VCaP (cell line): Measurements from ENCODE around the gene CYP2A13.

ENCODE experiments used
- H3K27ac ChIP-seq: fragments of 450-650 bp; 2 replicates; pipeline ENCODE4 v1.5.1; 2017
- TF ChIP-seq, protein P1 (sequence below): fragments of 450-650 bp; conservative IDR thresholded peaks from 2 replicates; pipeline ENCODE4 v1.5.1; 2017; ENCODE audit warnings: mild to moderate bottlenecking, moderate library complexity

The CYP2A13 gene

DNA sequence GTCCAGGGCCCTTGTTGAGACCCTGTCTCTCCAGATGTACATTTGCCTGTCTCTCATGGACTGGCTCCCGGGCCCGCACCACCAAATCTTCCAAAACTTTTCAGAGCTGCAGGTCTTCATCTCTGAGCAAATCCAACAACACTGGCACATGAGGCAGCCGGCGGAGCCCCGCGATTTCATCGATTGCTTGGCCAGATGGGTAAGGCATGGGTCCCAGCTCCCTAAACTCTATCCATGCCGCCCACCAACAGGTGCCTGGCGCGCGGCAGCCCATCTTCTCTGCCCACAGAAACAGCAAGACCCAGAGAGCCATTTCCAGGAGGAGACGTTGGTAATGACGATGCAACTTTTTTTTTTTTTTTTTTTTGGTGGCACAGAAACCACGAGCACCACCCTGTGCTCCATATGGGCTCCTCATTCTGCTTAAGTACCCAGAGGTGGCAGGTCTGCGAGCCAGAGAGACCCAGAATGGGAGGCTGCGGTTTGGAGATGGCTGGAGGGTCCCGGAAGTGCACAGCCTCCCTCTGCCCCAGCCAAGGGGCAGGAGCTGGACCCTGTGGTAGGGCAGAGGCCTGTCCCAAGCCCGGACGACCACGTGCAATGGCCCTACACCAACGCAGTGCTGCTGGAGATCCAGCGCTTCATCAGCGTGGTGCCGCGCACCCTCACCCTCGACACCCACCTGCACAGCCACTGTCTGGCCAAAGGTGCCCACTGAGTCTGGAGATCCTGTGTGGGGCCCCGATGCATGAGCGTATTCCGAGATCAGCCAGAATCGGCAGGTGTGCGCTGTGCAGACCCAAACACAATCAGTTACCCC lies 48.6 kb downstream of the CYP2A13 start:
- no peak overlapping the region for H3K27ac ChIP-seq
- TF ChIP-seq, protein P1, sequence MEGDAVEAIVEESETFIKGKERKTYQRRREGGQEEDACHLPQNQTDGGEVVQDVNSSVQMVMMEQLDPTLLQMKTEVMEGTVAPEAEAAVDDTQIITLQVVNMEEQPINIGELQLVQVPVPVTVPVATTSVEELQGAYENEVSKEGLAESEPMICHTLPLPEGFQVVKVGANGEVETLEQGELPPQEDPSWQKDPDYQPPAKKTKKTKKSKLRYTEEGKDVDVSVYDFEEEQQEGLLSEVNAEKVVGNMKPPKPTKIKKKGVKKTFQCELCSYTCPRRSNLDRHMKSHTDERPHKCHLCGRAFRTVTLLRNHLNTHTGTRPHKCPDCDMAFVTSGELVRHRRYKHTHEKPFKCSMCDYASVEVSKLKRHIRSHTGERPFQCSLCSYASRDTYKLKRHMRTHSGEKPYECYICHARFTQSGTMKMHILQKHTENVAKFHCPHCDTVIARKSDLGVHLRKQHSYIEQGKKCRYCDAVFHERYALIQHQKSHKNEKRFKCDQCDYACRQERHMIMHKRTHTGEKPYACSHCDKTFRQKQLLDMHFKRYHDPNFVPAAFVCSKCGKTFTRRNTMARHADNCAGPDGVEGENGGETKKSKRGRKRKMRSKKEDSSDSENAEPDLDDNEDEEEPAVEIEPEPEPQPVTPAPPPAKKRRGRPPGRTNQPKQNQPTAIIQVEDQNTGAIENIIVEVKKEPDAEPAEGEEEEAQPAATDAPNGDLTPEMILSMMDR: no peak

DNA sequence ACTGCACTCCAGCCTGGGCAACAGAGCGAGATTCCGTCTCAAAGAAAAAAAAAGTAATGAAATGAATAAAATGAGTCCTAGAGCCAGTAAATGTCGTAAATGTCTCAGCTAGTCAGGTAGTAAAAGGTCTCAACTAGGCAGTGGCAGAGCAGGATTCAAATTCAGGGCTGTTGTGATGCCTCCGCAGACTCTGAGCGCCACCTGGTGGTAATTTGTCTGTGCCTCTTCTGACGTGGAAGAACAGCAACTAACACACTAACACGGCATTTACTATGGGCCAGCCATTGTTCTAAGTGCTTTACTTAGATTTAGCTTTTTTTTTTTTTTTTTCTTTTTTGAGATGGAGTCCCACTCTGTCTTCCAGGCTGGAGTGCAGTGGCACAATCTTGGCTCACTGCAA lies 56.2 kb downstream of the CYP2A13 start:
- TF ChIP-seq, protein P1: peak; percentile 98
- no peak overlapping the region for H3K27ac ChIP-seq
